ENCODE results near the gene SLC22A16. TPM values are rescaled to one million over a fixed set of nuclear protein-coding genes. Genes with fewer than 3 reads are reported as not detected.
A peak's percentile ranks its signal among the peaks of the same experiment; 100 is the strongest.

The SLC22A16 gene
- total and polyA plus RNA-seq, 2 of the 8 experiments (the other 6 are each of a cell fraction or from before 2014, with no cell fraction given) = not detected

- H3K4me1 ChIP-seq (replicated peaks in 1 of 4; ENCODE audit: control insufficient read depth in 3 of 4, insufficient read depth in 4 of 4, low read length in 3 of 4) = no peaks in the 10 kb centered on the region; a peak in 1 of 7 replicates
- H2BK5ac ChIP-seq (ENCODE audit: low read depth, low read length) = no peak overlapping the region
- no peak overlapping the region for H2AK5ac ChIP-seq (ENCODE audit: low read depth, low read length)
- H3K4me2 ChIP-seq (ENCODE audit: insufficient read depth in 1 of 2, low read depth in 2 of 2, low read length in 2 of 2) = no peak overlapping the region
- no peak overlapping the region for H3K4ac ChIP-seq (replicated peaks; ENCODE audit: insufficient read length, low read depth, low read length)
- no peak overlapping the region for H4K5ac ChIP-seq (ENCODE audit: insufficient read length, low read depth, low read length)
- no peak overlapping the region for H2BK15ac ChIP-seq (ENCODE audit: low read length)
- H3K9ac ChIP-seq (replicated peaks in 1 of 4; ENCODE audit: extremely low read depth in 1 of 4, low read depth in 3 of 4, low read length in 3 of 4) = no peak overlapping the region
- no peaks in the 10 kb centered on the region for H3K36me3 ChIP-seq (ENCODE audit: control insufficient read depth in 2 of 4, insufficient read depth in 4 of 4, low read length in 3 of 4)
- no peaks in the 10 kb centered on the region for H3K79me2 ChIP-seq (ENCODE audit: control insufficient read depth in 1 of 2, insufficient read depth in 2 of 2, low read length in 2 of 2)
- 0 out of 2 replicates have a peak overlapping the region, but pooled peaks have one; percentile 44 for H2AFZ ChIP-seq (ENCODE audit: low read length)
- H4K20me1 ChIP-seq (replicated peaks in 1 of 2; ENCODE audit: control insufficient read depth in 1 of 2, insufficient read depth in 2 of 2, low read length in 2 of 2) = no peaks in the 10 kb centered on the region
- H3K18ac ChIP-seq (ENCODE audit: extremely low read depth, low read length) = no peak overlapping the region
- H3K79me1 ChIP-seq (ENCODE audit: low read depth, low read length) = no peaks in the 10 kb centered on the region
- no peaks in the 10 kb centered on the region for H3K9me3 ChIP-seq (ENCODE audit: insufficient read depth in 2 of 2, low read depth in 1 of 2, low read length in 1 of 2)
- DNase-seq (ENCODE audit: low read depth in 1 of 2, low spot score in 2 of 2) (peak in 1 of 2 experiments; percentile 11), FAIRE-seq (no peak)
- H3K27ac ChIP-seq (ENCODE audit: low read depth, low read length) = no peak overlapping the region
- no peak overlapping the region for H2BK20ac ChIP-seq (ENCODE audit: low read length)
- no peaks in the 10 kb centered on the region for H3K27me3 ChIP-seq (replicated peaks in 1 of 4; ENCODE audit: control insufficient read depth in 3 of 4, extremely low read depth in 1 of 4, insufficient read depth in 3 of 4, low read length in 3 of 4)
- no peak overlapping the region for H3K4me3 ChIP-seq (ENCODE audit: extremely low read depth in 1 of 4, insufficient read depth in 2 of 4, low read depth in 3 of 4, low read length in 4 of 4)
- no peak overlapping the region for H3K56ac ChIP-seq (replicated peaks; ENCODE audit: insufficient read length, low read depth, low read length)
- H2BK12ac ChIP-seq (ENCODE audit: low read depth, low read length) = 0 out of 2 replicates have a peak overlapping the region, but pooled peaks have one; percentile 13
- no peak overlapping the region for H3K23ac ChIP-seq (ENCODE audit: insufficient read length)
- H4K91ac ChIP-seq (replicated peaks; ENCODE audit: insufficient read length, low read length) = no peak overlapping the region
- H2BK120ac ChIP-seq (replicated peaks; ENCODE audit: low read depth, low read length) = no peak overlapping the region
- WGBS, 2 experiments (ENCODE audit: extremely low coverage in 1 of 2, insufficient coverage in 1 of 2, insufficient read length in 1 of 2, insufficient replicate concordance in 2 of 2, low coverage in 1 of 2, low lambda C conversion rate in 2 of 2, missing lambda C conversion rate in 1 of 2) = 73% methylated on average over 5 of the region's 5 CpGs; no CpG with 5 or more reads in 1 of the 2 experiments
- TF ChIP-seq TAF1 (IDR thresholded peaks at IDR 0.05; ENCODE audit: low read depth, low read length) (no peak), FOSL1 (IDR thresholded peaks at IDR 0.05; ENCODE audit: insufficient read depth, low read depth, low read length) (no peak), RFX5 (IDR thresholded peaks at IDR 0.05; ENCODE audit: borderline replicate concordance, low read depth, low read length) (no peak), YY1 (IDR thresholded peaks at IDR 0.05; ENCODE audit: low read depth, low read length) (no peak), NANOG (IDR thresholded peaks at IDR 0.05; ENCODE audit: insufficient read depth, low read depth, low read length, poor library complexity, severe bottlenecking) (no peak), BCL11A (IDR thresholded peaks at IDR 0.05; ENCODE audit: low read depth in 2 of 2, low read length in 2 of 2) (no peak), BRCA1 (IDR thresholded peaks at IDR 0.05; ENCODE audit: low read depth, low read length) (no peak), PHF8 (conservative IDR thresholded peaks at IDR 0.05; ENCODE audit: low read depth, low read length) (no peak), CBX5 (IDR thresholded peaks at IDR 0.05; ENCODE audit: low read depth, low read length) (no peak), CHD2 (IDR thresholded peaks at IDR 0.05; ENCODE audit: low read length) (no peak), TEAD4 (IDR thresholded peaks at IDR 0.05; ENCODE audit: low read depth, low read length) (no peak)
- no peak overlapping the region for H4K8ac ChIP-seq (ENCODE audit: extremely low read depth, insufficient read depth, low read length)
- ChIA-PET POLR2A (ENCODE audit: partially characterized antibody) (no interaction called here), CTCF (ENCODE audit: partially characterized antibody) (interaction anchor here (0.6 to 1.4 kb wide), 2 partner anchors 28 to 152 kb away, joined by 3 read pairs; no protein-coding TSS in a partner anchor)
- peaks cover 2% of the 10 kb centered on the region; the same call in 1 of the 2 replicates for H3K23me2 ChIP-seq (ENCODE audit: low read depth, low read length)
- H3K14ac ChIP-seq (ENCODE audit: insufficient read length) = no peak overlapping the region
Observed at GRCh38 chr6:110485491-110485890, 9.1 kb upstream of the SLC22A16 start.
